Raji (cell line): ENCODE results near the gene TNFAIP3.

ENCODE experiments used
- POLR2A ChIP-seq: IDR thresholded peaks from 2 replicates; pipeline ENCODE4 v1.6.1; 2011; ENCODE audit warnings: low read depth, low read length, control low read depth; ENCODE audit not compliant: insufficient read depth

Gene TNFAIP3

DNA sequence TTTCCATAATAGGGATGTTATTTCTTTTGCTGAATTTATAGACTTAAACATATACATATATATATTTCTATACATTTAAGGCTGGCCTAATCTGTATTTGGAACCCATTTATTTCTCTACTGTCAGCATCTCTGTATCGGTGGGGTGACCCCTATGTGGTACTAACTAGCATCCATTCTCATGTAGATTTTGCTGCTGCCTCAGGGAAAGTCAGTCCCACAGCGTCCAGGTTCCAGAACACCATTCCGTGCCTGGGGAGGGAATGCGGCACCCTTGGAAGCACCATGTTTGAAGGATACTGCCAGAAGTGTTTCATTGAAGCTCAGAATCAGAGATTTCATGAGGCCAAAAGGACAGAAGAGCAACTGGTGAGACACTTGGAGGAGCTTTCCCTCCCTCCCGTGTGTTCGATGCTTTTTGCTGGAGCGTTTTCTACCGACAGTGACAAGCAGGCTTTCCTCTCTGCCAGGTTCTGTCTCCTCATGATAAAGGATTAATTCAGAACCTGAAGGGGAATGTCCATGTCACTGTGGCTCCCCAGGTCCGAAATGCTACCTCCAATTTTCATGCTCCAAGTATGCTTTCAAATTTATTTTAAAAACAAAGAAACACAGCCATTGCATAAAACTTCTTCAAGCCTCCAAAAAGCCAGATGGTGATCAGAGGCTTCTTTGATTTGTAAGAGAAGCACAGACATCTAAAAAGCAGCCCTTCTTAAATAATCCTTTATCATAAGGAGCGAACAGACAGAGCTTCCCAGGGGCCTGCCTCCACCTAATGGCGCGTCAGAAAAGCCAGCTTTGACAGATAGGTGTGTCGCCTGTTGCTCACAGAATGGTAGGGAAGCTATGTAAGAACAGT, 13.1 kb downstream of the TNFAIP3 start:
- TF ChIP-seq POLR2A, result no peak

- TF ChIP-seq POLR2A, result no peak
Measured at GRCh38 chr6:137880746-137881521, 13.9 kb downstream of the TNFAIP3 start.

DNA sequence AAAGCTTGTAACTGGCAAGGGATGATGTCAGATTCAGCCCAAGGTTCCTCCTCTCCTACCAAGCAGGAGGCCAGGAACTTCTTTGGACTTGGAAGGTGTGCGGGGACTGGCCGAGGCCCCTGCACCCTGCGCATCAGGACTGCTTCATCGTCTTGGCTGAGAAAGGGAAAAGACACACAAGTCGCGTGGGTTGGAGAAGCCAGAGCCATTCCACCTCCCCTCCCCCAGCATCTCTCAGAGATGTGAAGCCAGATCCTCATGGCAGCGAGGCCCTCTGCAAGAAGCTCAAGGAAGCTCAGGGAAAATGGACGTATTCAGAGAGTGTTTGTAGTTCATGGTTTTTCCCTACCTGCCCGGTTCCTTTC, 14.4 kb downstream of the TNFAIP3 start:
- no peak for TF ChIP-seq POLR2A

GRCh38 chr6:137882225-137882961, 15.3 kb downstream of the TNFAIP3 start:
- TF ChIP-seq POLR2A, result no peak

GRCh38 chr6:137883400-137884148, 16.5 kb downstream of the TNFAIP3 start:
- no peak for TF ChIP-seq POLR2A

DNA sequence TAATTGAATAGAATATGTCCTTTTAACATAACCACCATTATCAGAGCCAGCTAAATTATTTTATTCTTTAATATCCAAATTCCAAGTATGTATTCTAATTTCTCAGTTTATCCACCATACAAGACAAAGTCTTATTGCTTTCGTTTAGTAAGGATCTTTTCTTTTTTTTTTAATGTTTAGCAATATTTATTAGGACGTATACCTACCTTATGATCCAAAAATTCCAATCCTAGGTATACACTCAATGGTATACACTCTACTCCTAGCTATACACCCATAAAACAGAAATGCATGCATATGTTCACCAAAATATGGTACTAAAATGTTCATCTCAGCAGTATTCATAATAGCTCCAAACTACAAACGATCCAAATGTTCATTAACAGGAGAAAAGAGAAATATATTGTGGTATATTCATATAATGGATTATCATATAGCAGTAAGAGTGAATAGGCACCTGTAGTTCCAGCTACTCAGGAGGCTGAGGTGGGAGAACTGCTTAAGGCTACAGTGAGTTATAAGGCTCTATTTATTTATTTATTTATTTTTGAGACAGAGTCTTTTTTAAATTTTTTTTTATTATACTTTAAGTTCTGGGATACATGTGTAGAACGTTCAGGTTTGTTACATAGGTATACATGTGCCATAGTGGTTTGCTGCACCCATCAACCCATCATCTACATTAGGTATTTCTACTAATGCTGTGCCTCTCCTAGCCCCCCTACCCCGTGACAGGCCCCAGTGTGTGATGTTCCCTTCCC, 17.3 kb downstream of the TNFAIP3 start:
- no peak for TF ChIP-seq POLR2A

- TF ChIP-seq POLR2A, result no peak
Measured at GRCh38 chr6:137890983-137891537, 24.0 kb downstream of the TNFAIP3 start.

DNA sequence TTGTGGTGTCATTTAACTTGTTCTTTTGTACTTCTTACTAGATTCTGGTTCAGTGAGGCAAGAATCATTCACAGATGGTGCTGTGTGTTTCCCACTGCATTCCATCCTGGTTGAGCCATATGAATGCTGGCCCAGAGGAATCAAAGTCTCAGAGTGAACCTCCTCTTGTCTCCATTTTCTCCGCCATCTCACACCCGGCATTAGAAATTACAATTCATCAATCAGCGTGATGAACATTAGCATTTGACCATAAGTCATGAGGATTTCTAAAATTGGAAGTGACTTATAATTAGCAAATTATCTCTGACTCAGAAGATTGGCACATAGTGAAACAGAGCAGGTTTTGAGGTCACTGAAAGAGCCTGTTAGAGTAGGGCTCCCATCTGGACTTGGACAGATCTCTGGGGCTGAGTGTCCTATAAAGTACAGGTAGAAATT, 25.2 kb downstream of the TNFAIP3 start:
- TF ChIP-seq POLR2A, result no peak

DNA sequence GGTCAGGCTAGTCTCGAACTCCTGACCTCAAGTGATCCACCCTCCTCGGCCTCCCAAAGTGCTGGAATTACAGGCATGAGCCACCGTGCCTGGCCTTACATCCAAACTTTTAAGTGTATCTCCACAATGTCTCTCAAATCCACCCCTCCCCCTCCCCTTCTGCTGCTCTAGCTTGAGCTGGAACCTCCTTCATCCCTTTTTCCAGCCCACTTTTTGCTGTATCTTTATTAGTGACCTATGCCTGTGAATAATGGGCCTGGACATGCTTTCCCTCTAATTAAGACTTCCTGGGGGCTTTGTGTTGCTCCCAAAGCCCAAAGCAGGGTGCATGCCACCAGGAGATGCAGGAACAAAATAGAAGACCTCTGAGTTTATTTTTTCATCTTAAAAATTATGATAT, 26.1 kb downstream of the TNFAIP3 start:
- TF ChIP-seq POLR2A, result no peak

GRCh38 chr6:137893726-137894125, 26.7 kb downstream of the TNFAIP3 start:
- no peak for TF ChIP-seq POLR2A

GRCh38 chr6:137894779-137895385, 27.8 kb downstream of the TNFAIP3 start:
- no peak for TF ChIP-seq POLR2A

GRCh38 chr6:137896647-137897046, 29.6 kb downstream of the TNFAIP3 start:
- no peak for TF ChIP-seq POLR2A

DNA sequence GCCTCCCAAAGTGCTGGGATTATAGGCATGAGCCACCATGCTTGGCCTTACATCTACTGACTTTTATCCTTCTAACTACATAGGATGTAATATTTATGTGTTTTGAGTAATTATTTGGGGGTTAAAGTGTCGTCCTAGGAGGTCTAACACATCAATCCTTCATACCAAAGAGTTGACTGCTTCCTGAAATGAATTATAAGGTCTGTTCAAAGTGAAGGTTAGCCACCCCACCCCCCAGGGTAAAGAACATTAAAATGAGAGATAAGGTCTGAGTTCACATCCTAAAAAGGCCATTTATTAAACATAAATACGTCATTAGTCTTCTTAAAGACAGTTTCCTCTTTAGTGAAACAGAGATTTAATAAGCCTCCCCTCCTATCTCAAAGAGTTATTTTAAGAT, 33.8 kb downstream of the TNFAIP3 start:
- TF ChIP-seq POLR2A, result no peak
